ENCODE results near the gene RAB25. TPM values are rescaled to one million over a fixed set of nuclear protein-coding genes. Genes with fewer than 3 reads are reported as not detected.

RAB25 gene
- polyA plus RNA-seq, 2 of the 4 experiments (the other 2 are of a cell fraction): not detected

DNA sequence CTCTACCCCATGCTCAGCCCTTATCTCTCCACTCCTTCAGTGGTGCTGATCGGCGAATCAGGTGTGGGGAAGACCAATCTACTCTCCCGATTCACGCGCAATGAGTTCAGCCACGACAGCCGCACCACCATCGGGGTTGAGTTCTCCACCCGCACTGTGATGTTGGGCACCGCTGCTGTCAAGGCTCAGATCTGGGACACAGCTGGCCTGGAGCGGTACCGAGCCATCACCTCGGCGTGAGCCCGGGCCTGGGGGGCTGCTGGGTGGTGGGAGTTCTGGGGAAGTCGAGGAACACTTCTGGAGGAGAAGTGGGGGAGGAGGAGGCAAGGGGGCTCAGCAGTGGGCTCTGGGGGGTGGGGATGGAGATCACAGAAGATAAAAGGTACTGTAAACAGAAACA lies 4.9 kb downstream of the RAB25 start:
- no peak for FAIRE-seq

DNA sequence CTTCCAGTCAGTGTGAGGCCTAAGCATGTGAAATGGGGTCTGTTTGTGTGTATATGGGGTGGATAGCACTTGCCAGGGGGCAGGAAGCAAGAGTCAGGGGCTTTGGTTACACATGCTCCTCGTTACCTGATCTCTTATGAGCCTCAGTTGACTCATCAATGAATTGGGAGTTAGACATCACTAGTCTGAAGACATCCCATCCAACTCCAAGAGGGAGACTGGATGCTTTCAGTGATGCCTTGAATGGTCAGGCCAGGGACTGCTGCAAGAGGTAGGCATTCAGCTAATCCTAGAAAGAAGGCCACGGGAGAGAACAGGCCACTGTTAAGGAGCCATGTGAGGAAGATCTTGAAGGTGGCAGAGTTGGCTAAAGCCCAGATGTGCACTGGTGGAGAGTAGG lies 6.3 kb downstream of the RAB25 start:
- no peak overlapping the region for H3K4me3 ChIP-seq
- ChIA-PET CTCF (interaction anchor here (0.8 to 4.1 kb wide), 27 partner anchors 8 to 311 kb away, joined by 3 to 34 read pairs (median 8); partner anchors contain the start of genes KHDC4 and UBQLN4), POLR2A (no interaction called here)
- H3K4me2 ChIP-seq: no peak overlapping the region
- FAIRE-seq: no peak
- TF ChIP-seq RNF2 (IDR thresholded peaks at IDR 0.05; ENCODE audit: borderline replicate concordance, low read depth) (no peak), FOSB (CRISPR knock-in tag; IDR thresholded peaks at IDR 0.05) (no peak), ZNF302 (CRISPR knock-in tag; IDR thresholded peaks at IDR 0.05) (no peak), CHD2 (IDR thresholded peaks at IDR 0.05; ENCODE audit: low read length, partially characterized antibody) (no peak), CBX8 (IDR thresholded peaks at IDR 0.05) (no peak), PHF8 (IDR thresholded peaks at IDR 0.05; ENCODE audit: borderline replicate concordance, low read depth) (no peak), ZC3H11A (IDR thresholded peaks at IDR 0.05) (no peak), NFE2L2 (conservative IDR thresholded peaks at IDR 0.05; ENCODE audit: low read length) (no peak), TFCP2L1 (CRISPR knock-in tag; IDR thresholded peaks at IDR 0.05) (no peak)
- TF ChIP-seq, protein P1, sequence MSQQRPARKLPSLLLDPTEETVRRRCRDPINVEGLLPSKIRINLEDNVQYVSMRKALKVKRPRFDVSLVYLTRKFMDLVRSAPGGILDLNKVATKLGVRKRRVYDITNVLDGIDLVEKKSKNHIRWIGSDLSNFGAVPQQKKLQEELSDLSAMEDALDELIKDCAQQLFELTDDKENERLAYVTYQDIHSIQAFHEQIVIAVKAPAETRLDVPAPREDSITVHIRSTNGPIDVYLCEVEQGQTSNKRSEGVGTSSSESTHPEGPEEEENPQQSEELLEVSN (IDR thresholded peaks at IDR 0.05; ENCODE audit: borderline replicate concordance, low read depth): no peak
- TF ChIP-seq, protein P2, sequence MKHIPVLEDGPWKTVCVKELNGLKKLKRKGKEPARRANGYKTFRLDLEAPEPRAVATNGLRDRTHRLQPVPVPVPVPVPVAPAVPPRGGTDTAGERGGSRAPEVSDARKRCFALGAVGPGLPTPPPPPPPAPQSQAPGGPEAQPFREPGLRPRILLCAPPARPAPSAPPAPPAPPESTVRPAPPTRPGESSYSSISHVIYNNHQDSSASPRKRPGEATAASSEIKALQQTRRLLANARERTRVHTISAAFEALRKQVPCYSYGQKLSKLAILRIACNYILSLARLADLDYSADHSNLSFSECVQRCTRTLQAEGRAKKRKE (CRISPR knock-in tag; IDR thresholded peaks at IDR 0.05; ENCODE audit: low read depth): no peak
- TF ChIP-seq, protein P3, sequence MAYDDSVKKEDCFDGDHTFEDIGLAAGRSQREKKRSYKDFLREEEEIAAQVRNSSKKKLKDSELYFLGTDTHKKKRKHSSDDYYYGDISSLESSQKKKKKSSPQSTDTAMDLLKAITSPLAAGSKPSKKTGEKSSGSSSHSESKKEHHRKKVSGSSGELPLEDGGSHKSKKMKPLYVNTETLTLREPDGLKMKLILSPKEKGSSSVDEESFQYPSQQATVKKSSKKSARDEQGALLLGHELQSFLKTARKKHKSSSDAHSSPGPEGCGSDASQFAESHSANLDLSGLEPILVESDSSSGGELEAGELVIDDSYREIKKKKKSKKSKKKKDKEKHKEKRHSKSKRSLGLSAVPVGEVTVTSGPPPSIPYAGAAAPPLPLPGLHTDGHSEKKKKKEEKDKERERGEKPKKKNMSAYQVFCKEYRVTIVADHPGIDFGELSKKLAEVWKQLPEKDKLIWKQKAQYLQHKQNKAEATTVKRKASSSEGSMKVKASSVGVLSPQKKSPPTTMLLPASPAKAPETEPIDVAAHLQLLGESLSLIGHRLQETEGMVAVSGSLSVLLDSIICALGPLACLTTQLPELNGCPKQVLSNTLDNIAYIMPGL (CRISPR knock-in tag; IDR thresholded peaks at IDR 0.05; ENCODE audit: borderline replicate concordance): no peak
- WGBS (ENCODE audit: missing lambda C conversion rate): 25% methylated on average over 2 of the region's 2 CpGs
- no peak for DNase-seq (ENCODE audit: low read depth in 1 of 2, low spot score in 1 of 2)
- no peaks in the 10 kb centered on the region for H3K9me3 ChIP-seq
- no peaks in the 10 kb centered on the region; the same call in 2 of the 3 replicates for H3K4me1 ChIP-seq
- H3K27ac ChIP-seq: no peak overlapping the region
- ATAC-seq: no peak

More for the DNA sequence above, 4.9 kb downstream of the RAB25 start:
- POLR2A ChIA-PET: interaction anchor here (1.0 to 1.2 kb wide), 2 partner anchors 10 to 82 kb away, joined by 3 read pairs; no protein-coding TSS in a partner anchor
- Histone ChIP-seq H3K9me3 (no peaks in the 10 kb centered on the region), H3K4me1 (no peaks in the 10 kb centered on the region; the same call in 2 of the 3 replicates), H3K27ac (no peak overlapping the region), H3K4me2 (no peak overlapping the region), H3K4me3 (no peak overlapping the region)
- ATAC-seq (peak in 1 of 2 experiments; percentile 10; a peak in 2 of 6 replicates), DNase-seq (ENCODE audit: low read depth in 1 of 2, low spot score in 1 of 2) (no peak)
- no peak for TF ChIP-seq HDAC2 (IDR thresholded peaks at IDR 0.05)
- TF ChIP-seq, protein P2 (CRISPR knock-in tag; IDR thresholded peaks at IDR 0.05; ENCODE audit: low read depth): no peak
- TF ChIP-seq HOXA7 (CRISPR knock-in tag; IDR thresholded peaks at IDR 0.05): no peak
- TF ChIP-seq HOXB13 (CRISPR knock-in tag; IDR thresholded peaks at IDR 0.05; ENCODE audit: low read depth): no peak
- TF ChIP-seq NR3C1 (IDR thresholded peaks at IDR 0.05): no peak
- no peak for TF ChIP-seq ZNF302 (CRISPR knock-in tag; IDR thresholded peaks at IDR 0.05)
- TF ChIP-seq MYC (IDR thresholded peaks at IDR 0.05; ENCODE audit: borderline replicate concordance, low read length): no peak
- TF ChIP-seq, protein P4, sequence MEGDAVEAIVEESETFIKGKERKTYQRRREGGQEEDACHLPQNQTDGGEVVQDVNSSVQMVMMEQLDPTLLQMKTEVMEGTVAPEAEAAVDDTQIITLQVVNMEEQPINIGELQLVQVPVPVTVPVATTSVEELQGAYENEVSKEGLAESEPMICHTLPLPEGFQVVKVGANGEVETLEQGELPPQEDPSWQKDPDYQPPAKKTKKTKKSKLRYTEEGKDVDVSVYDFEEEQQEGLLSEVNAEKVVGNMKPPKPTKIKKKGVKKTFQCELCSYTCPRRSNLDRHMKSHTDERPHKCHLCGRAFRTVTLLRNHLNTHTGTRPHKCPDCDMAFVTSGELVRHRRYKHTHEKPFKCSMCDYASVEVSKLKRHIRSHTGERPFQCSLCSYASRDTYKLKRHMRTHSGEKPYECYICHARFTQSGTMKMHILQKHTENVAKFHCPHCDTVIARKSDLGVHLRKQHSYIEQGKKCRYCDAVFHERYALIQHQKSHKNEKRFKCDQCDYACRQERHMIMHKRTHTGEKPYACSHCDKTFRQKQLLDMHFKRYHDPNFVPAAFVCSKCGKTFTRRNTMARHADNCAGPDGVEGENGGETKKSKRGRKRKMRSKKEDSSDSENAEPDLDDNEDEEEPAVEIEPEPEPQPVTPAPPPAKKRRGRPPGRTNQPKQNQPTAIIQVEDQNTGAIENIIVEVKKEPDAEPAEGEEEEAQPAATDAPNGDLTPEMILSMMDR (IDR thresholded peaks at IDR 0.05): no peak
- no peak for TF ChIP-seq ZC3H11A (IDR thresholded peaks at IDR 0.05)
- no peak for TF ChIP-seq NPAS2 (CRISPR knock-in tag; IDR thresholded peaks at IDR 0.05; ENCODE audit: borderline replicate concordance)
- no peak for TF ChIP-seq POLR2A (IDR thresholded peaks at IDR 0.05; ENCODE audit: low read length)
- TF ChIP-seq BHLHE40 (IDR thresholded peaks at IDR 0.05; ENCODE audit: low read depth, low read length): no peak
- no peak for TF ChIP-seq ESRRA (IDR thresholded peaks at IDR 0.05; ENCODE audit: borderline replicate concordance, low read length)
- no peak for TF ChIP-seq CEBPB (IDR thresholded peaks at IDR 0.05)
- no peak for TF ChIP-seq TP53 (CRISPR knock-in tag; IDR thresholded peaks at IDR 0.05)
- TF ChIP-seq NFE2L2 (conservative IDR thresholded peaks at IDR 0.05; ENCODE audit: low read length): no peak
- TF ChIP-seq MAZ (IDR thresholded peaks at IDR 0.05; ENCODE audit: borderline replicate concordance, low read depth, low read length): no peak
- no peak for TF ChIP-seq SMC3 (IDR thresholded peaks at IDR 0.05)
- TF ChIP-seq RARB (CRISPR knock-in tag; IDR thresholded peaks at IDR 0.05): no peak
- CTCF ChIA-PET: interaction anchor here (0.8 to 4.1 kb wide), 52 partner anchors 8 to 271 kb away, joined by 3 to 34 read pairs (median 4); partner anchors contain the start of genes ARHGEF2, KHDC4, LAMTOR2 and UBQLN4
- 81% methylated on average over 14 of the region's 16 CpGs for WGBS (ENCODE audit: missing lambda C conversion rate)
